Measurements from ENCODE around the gene BPHL. TPM values are rescaled to one million over a fixed set of nuclear protein-coding genes. Genes with fewer than 3 reads are reported as not detected.

Gene BPHL
- total and polyA plus RNA-seq, 2 donors from 2014 or later, result 28.9 to 94.1 TPM

- Histone ChIP-seq H3K27ac (ENCODE audit: low read depth in 2 of 2, low read length in 2 of 2) (no peak overlapping the region), H3K9me3 (ENCODE audit: control insufficient read depth in 2 of 3, insufficient read depth in 1 of 3, low read length in 3 of 3) (no peaks in the 10 kb centered on the region), H3K27me3 (ENCODE audit: control insufficient read depth, insufficient read depth, low read length) (no peaks in the 10 kb centered on the region), H3K9ac (ENCODE audit: low read length in 3 of 3) (no peak overlapping the region), H3K4me1 (ENCODE audit: control insufficient read depth in 2 of 3, insufficient read depth in 2 of 3, low read depth in 1 of 3, low read length in 3 of 3) (no peaks in the 10 kb centered on the region), H3K36me3 (ENCODE audit: control insufficient read depth in 2 of 3, insufficient read depth in 3 of 3, low read length in 3 of 3) (no peaks in the 10 kb centered on the region), H3K4me3 (ENCODE audit: low read length in 3 of 3) (no peak overlapping the region)
- intact Hi-C loops (cut with DNase I), result no loop called here
- TF ChIP-seq CTCF (IDR thresholded peaks at IDR 0.05; ENCODE audit: borderline replicate concordance, extremely low read depth, insufficient read depth), result no peak
- no peak for FAIRE-seq
- DNase-seq, result peak in 4 of 5 donors; percentile 56 to 76 (median 63)
Measured at GRCh38 chr6:3194535-3195419, 76.3 kb downstream of the BPHL start.

GRCh38 chr6:3195420-3195694 lies 76.8 kb downstream of the BPHL start:
- H3K4me3 ChIP-seq (ENCODE audit: low read length in 3 of 3), result no peak overlapping the region
- no peaks in the 10 kb centered on the region for H3K9me3 ChIP-seq (ENCODE audit: control insufficient read depth in 2 of 3, insufficient read depth in 1 of 3, low read length in 3 of 3)
- FAIRE-seq, result no peak
- H3K36me3 ChIP-seq (ENCODE audit: control insufficient read depth in 2 of 3, insufficient read depth in 3 of 3, low read length in 3 of 3), result no peaks in the 10 kb centered on the region
- H3K4me1 ChIP-seq (ENCODE audit: control insufficient read depth in 2 of 3, insufficient read depth in 2 of 3, low read depth in 1 of 3, low read length in 3 of 3), result no peaks in the 10 kb centered on the region
- H3K9ac ChIP-seq (ENCODE audit: low read length in 3 of 3), result no peak overlapping the region
- TF ChIP-seq CTCF (IDR thresholded peaks at IDR 0.05; ENCODE audit: borderline replicate concordance, extremely low read depth, insufficient read depth), result no peak
- DNase-seq, result peak in 1 of 5 donors; percentile 53
- H3K27ac ChIP-seq (ENCODE audit: low read depth in 2 of 2, low read length in 2 of 2), result no peak overlapping the region
- intact Hi-C loops (cut with DNase I), result no loop called here
- no peaks in the 10 kb centered on the region for H3K27me3 ChIP-seq (ENCODE audit: control insufficient read depth, insufficient read depth, low read length)

- no peak overlapping the region for H3K27ac ChIP-seq (ENCODE audit: low read depth in 2 of 2, low read length in 2 of 2)
- H3K36me3 ChIP-seq (ENCODE audit: control insufficient read depth in 2 of 3, insufficient read depth in 3 of 3, low read length in 3 of 3), result no peaks in the 10 kb centered on the region
- H3K9ac ChIP-seq (ENCODE audit: low read length in 3 of 3), result no peak overlapping the region
- no peak for TF ChIP-seq CTCF (IDR thresholded peaks at IDR 0.05; ENCODE audit: borderline replicate concordance, extremely low read depth, insufficient read depth)
- no peak overlapping the region for H3K4me3 ChIP-seq (ENCODE audit: low read length in 3 of 3)
- intact Hi-C loops (cut with DNase I), result no loop called here
- no peaks in the 10 kb centered on the region for H3K27me3 ChIP-seq (ENCODE audit: control insufficient read depth, insufficient read depth, low read length)
- FAIRE-seq (no peak), DNase-seq (peak in 1 of 5 donors; percentile 36)
- H3K4me1 ChIP-seq (ENCODE audit: control insufficient read depth in 2 of 3, insufficient read depth in 2 of 3, low read depth in 1 of 3, low read length in 3 of 3), result no peaks in the 10 kb centered on the region
- H3K9me3 ChIP-seq (ENCODE audit: control insufficient read depth in 2 of 3, insufficient read depth in 1 of 3, low read length in 3 of 3), result no peaks in the 10 kb centered on the region
Measured at GRCh38 chr6:3195695-3196497, 77.4 kb downstream of the BPHL start.

All from kidney (tissue), 14 donors.